GM12878 (cell line): ENCODE measurements around the gene RAPGEF3.

Experiments used
- GABPA ChIP-seq: IDR thresholded peaks from 2 replicates; pipeline ENCODE4 v1.6.1; 2014; ENCODE audit warnings: antibody characterized with exemption, low read depth, mild to moderate bottlenecking, inconsistent platforms
- TF ChIP-seq, protein P1 (sequence below), 3 experiments: IDR thresholded peaks in 2 of 3; conservative IDR thresholded peaks in 1 of 3; 2 replicates each; pipeline ENCODE4 v1.5.1; 2011; ENCODE audit warnings: low read depth in 3 of 3, low read length in 3 of 3, mild to moderate bottlenecking in 3 of 3, control low read depth in 2 of 3, moderate library complexity in 2 of 3, inconsistent platforms in 1 of 3, mixed read lengths in 1 of 3; ENCODE audit not compliant: control insufficient read depth in 2 of 3, insufficient read depth in 1 of 3; ENCODE audit errors: extremely low read depth in 1 of 3

DNA sequence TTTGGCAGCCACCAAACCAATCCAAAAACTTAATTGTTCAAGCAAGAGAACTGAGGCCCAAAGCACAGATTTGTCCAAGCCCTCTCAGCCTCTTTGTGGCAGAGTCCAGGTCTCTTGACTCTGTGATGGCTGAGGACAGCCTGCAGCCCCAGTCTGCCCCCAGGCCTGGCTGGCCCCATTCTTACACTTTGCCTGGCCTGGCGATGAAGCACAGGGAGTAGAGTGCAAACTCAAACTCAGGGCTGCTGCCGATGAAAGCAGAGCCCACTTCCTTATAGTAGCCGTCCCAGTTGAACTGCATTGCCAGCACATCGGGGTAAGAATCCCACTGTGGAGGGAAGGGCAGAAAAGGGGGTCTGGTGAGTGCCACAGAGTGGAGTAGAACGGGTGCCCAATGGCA is 47.2 kb downstream of the RAPGEF3 start:
- TF ChIP-seq, protein P1, sequence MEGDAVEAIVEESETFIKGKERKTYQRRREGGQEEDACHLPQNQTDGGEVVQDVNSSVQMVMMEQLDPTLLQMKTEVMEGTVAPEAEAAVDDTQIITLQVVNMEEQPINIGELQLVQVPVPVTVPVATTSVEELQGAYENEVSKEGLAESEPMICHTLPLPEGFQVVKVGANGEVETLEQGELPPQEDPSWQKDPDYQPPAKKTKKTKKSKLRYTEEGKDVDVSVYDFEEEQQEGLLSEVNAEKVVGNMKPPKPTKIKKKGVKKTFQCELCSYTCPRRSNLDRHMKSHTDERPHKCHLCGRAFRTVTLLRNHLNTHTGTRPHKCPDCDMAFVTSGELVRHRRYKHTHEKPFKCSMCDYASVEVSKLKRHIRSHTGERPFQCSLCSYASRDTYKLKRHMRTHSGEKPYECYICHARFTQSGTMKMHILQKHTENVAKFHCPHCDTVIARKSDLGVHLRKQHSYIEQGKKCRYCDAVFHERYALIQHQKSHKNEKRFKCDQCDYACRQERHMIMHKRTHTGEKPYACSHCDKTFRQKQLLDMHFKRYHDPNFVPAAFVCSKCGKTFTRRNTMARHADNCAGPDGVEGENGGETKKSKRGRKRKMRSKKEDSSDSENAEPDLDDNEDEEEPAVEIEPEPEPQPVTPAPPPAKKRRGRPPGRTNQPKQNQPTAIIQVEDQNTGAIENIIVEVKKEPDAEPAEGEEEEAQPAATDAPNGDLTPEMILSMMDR (IDR thresholded peaks at IDR 0.05 in 2 of 3, conservative IDR thresholded peaks at IDR 0.05 in 1 of 3; ENCODE audit: control insufficient read depth in 2 of 3, extremely low read depth in 1 of 3, insufficient read depth in 1 of 3, low read depth in 3 of 3, low read length in 3 of 3) = no peak
- TF ChIP-seq GABPA = no peak
